ENCODE measurements around the gene MEIS2. TPM values are rescaled to one million over a fixed set of nuclear protein-coding genes. Genes with fewer than 3 reads are reported as not detected.

MEIS2 gene
- total RNA-seq, 1 donor from 2014 or later: 6.7 TPM

- no peak for DNase-seq (ENCODE audit: low read depth)
- no peaks in the 10 kb centered on the region for H3K36me3 ChIP-seq (ENCODE audit: control insufficient read depth, insufficient read depth, low read length)
- no peaks in the 10 kb centered on the region for H3K27me3 ChIP-seq (ENCODE audit: control insufficient read depth, insufficient read depth, low read length)
- no peak overlapping the region for H3K4me3 ChIP-seq (ENCODE audit: low read depth, low read length)
- TF ChIP-seq CTCF (IDR thresholded peaks at IDR 0.05; ENCODE audit: insufficient read depth, low read length, poor library complexity, severe bottlenecking): no peak
Observed at GRCh38 chr15:36964626-36965025, 135.7 kb downstream of the MEIS2 start.

GRCh38 chr15:36961956-36962355, 138.4 kb downstream of the MEIS2 start:
- no peak for TF ChIP-seq CTCF (IDR thresholded peaks at IDR 0.05; ENCODE audit: insufficient read depth, low read length, poor library complexity, severe bottlenecking)
- no peaks in the 10 kb centered on the region for H3K36me3 ChIP-seq (ENCODE audit: control insufficient read depth, insufficient read depth, low read length)
- no peak overlapping the region for H3K4me3 ChIP-seq (ENCODE audit: low read depth, low read length)
- H3K27me3 ChIP-seq (ENCODE audit: control insufficient read depth, insufficient read depth, low read length): no peaks in the 10 kb centered on the region
- no peak for DNase-seq (ENCODE audit: low read depth)

- no peaks in the 10 kb centered on the region for H3K36me3 ChIP-seq (ENCODE audit: control insufficient read depth, insufficient read depth, low read length)
- no peaks in the 10 kb centered on the region for H3K27me3 ChIP-seq (ENCODE audit: control insufficient read depth, insufficient read depth, low read length)
- no peak for DNase-seq (ENCODE audit: low read depth)
- H3K4me3 ChIP-seq (ENCODE audit: low read depth, low read length): no peak overlapping the region
- TF ChIP-seq CTCF (IDR thresholded peaks at IDR 0.05; ENCODE audit: insufficient read depth, low read length, poor library complexity, severe bottlenecking): no peak
Observed at GRCh38 chr15:36960947-36961227, 139.5 kb downstream of the MEIS2 start.

- H3K36me3 ChIP-seq (ENCODE audit: control insufficient read depth, insufficient read depth, low read length): no peaks in the 10 kb centered on the region
- no peak for TF ChIP-seq CTCF (IDR thresholded peaks at IDR 0.05; ENCODE audit: insufficient read depth, low read length, poor library complexity, severe bottlenecking)
- H3K4me3 ChIP-seq (ENCODE audit: low read depth, low read length): no peak overlapping the region
- no peaks in the 10 kb centered on the region for H3K27me3 ChIP-seq (ENCODE audit: control insufficient read depth, insufficient read depth, low read length)
- no peak for DNase-seq (ENCODE audit: low read depth)
Observed at GRCh38 chr15:36960179-36960946, 140.0 kb downstream of the MEIS2 start.

- no peak for DNase-seq (ENCODE audit: low read depth)
- H3K36me3 ChIP-seq (ENCODE audit: control insufficient read depth, insufficient read depth, low read length): no peaks in the 10 kb centered on the region
- H3K27me3 ChIP-seq (ENCODE audit: control insufficient read depth, insufficient read depth, low read length): no peaks in the 10 kb centered on the region
- no peak overlapping the region for H3K4me3 ChIP-seq (ENCODE audit: low read depth, low read length)
- no peak for TF ChIP-seq CTCF (IDR thresholded peaks at IDR 0.05; ENCODE audit: insufficient read depth, low read length, poor library complexity, severe bottlenecking)
Observed at GRCh38 chr15:36959746-36960145, 140.6 kb downstream of the MEIS2 start.

- Histone ChIP-seq H3K4me3 (ENCODE audit: low read depth, low read length) (no peak overlapping the region), H3K27me3 (ENCODE audit: control insufficient read depth, insufficient read depth, low read length) (no peaks in the 10 kb centered on the region), H3K36me3 (ENCODE audit: control insufficient read depth, insufficient read depth, low read length) (no peaks in the 10 kb centered on the region)
- no peak for TF ChIP-seq CTCF (IDR thresholded peaks at IDR 0.05; ENCODE audit: insufficient read depth, low read length, poor library complexity, severe bottlenecking)
- DNase-seq (ENCODE audit: low read depth): no peak
Observed at GRCh38 chr15:36958606-36959005, 141.7 kb downstream of the MEIS2 start.

All from kidney epithelial cell (primary cell).